ENCODE data around the gene ZFPM1.
"Not testable (repeated sequence)": the region's sequence is repeated elsewhere in the genome, so short reads cannot be mapped to it uniquely, and the experiment has no call there.

The ZFPM1 gene

GRCh38 chr16:88453217-88453531 is at the start of gene ZFPM1:
TSS of gene ZFPM1 (plus strand) at chr16:88453280. CDS start at chr16:88453639, 359 bp downstream.
- no peak for DNase-seq (ENCODE audit: low spot score)

GRCh38 chr16:88403794-88404581 is 49.1 kb upstream of the ZFPM1 start:
- DNase-seq (ENCODE audit: low spot score), result no peak

GRCh38 chr16:88404769-88405168 is 48.3 kb upstream of the ZFPM1 start:
- DNase-seq (ENCODE audit: low spot score), result no peak

- no peak for DNase-seq (ENCODE audit: low spot score)
Observed at GRCh38 chr16:88405216-88406060, 47.6 kb upstream of the ZFPM1 start.

GRCh38 chr16:88406096-88407041 is 46.7 kb upstream of the ZFPM1 start:
- DNase-seq (ENCODE audit: low spot score), result peak; percentile 21

- DNase-seq (ENCODE audit: low spot score), result no peak
Observed at GRCh38 chr16:88407042-88407420, 46.0 kb upstream of the ZFPM1 start.

GRCh38 chr16:88407807-88408206 is 45.3 kb upstream of the ZFPM1 start:
- DNase-seq (ENCODE audit: low spot score), result no peak

- no peak for DNase-seq (ENCODE audit: low spot score)
Observed at GRCh38 chr16:88408561-88409142, 44.4 kb upstream of the ZFPM1 start.

- DNase-seq (ENCODE audit: low spot score), result no peak
Observed at GRCh38 chr16:88409296-88410065, 43.6 kb upstream of the ZFPM1 start.

GRCh38 chr16:88410297-88410968 is 42.6 kb upstream of the ZFPM1 start:
- not testable (repeated sequence) for DNase-seq (ENCODE audit: low spot score)

- DNase-seq (ENCODE audit: low spot score), result no peak
Observed at GRCh38 chr16:88411951-88412576, 41.0 kb upstream of the ZFPM1 start.

GRCh38 chr16:88412766-88413165 is 40.3 kb upstream of the ZFPM1 start:
- no peak for DNase-seq (ENCODE audit: low spot score)

- no peak for DNase-seq (ENCODE audit: low spot score)
Observed at GRCh38 chr16:88413231-88413630, 39.8 kb upstream of the ZFPM1 start.

- no peak for DNase-seq (ENCODE audit: low spot score)
Observed at GRCh38 chr16:88413631-88414030, 39.4 kb upstream of the ZFPM1 start.

- DNase-seq (ENCODE audit: low spot score), result no peak
Observed at GRCh38 chr16:88414521-88415380, 38.3 kb upstream of the ZFPM1 start.

GRCh38 chr16:88415381-88415705 is 37.7 kb upstream of the ZFPM1 start:
- no peak for DNase-seq (ENCODE audit: low spot score)

GRCh38 chr16:88415713-88416323 is 37.3 kb upstream of the ZFPM1 start:
- no peak for DNase-seq (ENCODE audit: low spot score)

GRCh38 chr16:88416686-88417085 is 36.4 kb upstream of the ZFPM1 start:
- DNase-seq (ENCODE audit: low spot score), result no peak
